GM19025 (cell line): ENCODE data around the gene ARHGEF5.
"Not testable (repeated sequence)": the region's sequence is repeated elsewhere in the genome, so short reads cannot be mapped to it uniquely, and the experiment has no call there.

Experiments used
- ATAC-seq: cut with Tn5 transposase; IDR thresholded peaks from one replicate; pipeline ENCODE4 v1.9.1; 2021; ENCODE audit warnings: mild to moderate bottlenecking, low read depth, moderate library complexity; ENCODE audit not compliant: unreplicated experiment

ARHGEF5 gene

GRCh38 chr7:144418931-144419330 lies 63.7 kb downstream of the ARHGEF5 start:
- not testable (repeated sequence) for ATAC-seq

- not testable (repeated sequence) for ATAC-seq
Observed at GRCh38 chr7:144427539-144427938, 72.3 kb downstream of the ARHGEF5 start.

- no peak for ATAC-seq
Observed at GRCh38 chr7:144428431-144428830, 73.2 kb downstream of the ARHGEF5 start.
